Left ventricle myocardium inferior (tissue), 1 donor: ENCODE results near the gene RALGPS1. TPM values are rescaled to one million over a fixed set of nuclear protein-coding genes. Genes with fewer than 3 reads are reported as not detected.

Experiments used
- DNase-seq: peaks from one replicate; pipeline ENCODE4 v3.0.0-alpha.2; 2020
- H3K27ac ChIP-seq: fragments of 200-600 bp; replicated peaks from 2 replicates; pipeline ENCODE4 v1.8.0; 2021
- H3K27me3 ChIP-seq: fragments of 200-600 bp; 2 replicates; pipeline ENCODE4 v1.8.0; 2021; ENCODE audit warnings: low read depth
- H3K36me3 ChIP-seq: fragments of 200-600 bp; 2 replicates; pipeline ENCODE4 v1.8.0; 2021
- H3K4me1 ChIP-seq: fragments of 200-600 bp; 2 replicates; pipeline ENCODE4 v1.8.0; 2021
- H3K4me3 ChIP-seq: fragments of 200-600 bp; 2 replicates; pipeline ENCODE4 v1.8.0; 2021; ENCODE audit warnings: mild to moderate bottlenecking, moderate library complexity
- H3K9me3 ChIP-seq: fragments of 200-600 bp; replicated peaks from 2 replicates; pipeline ENCODE4 v1.8.0; 2021
- CTCF ChIP-seq: fragments of 200-600 bp; IDR thresholded peaks from 2 replicates; pipeline ENCODE4 v1.8.0; 2021; ENCODE audit warnings: antibody characterized with exemption, mild to moderate bottlenecking, borderline replicate concordance
- intact Hi-C: fragments of 100-400 bp; cut with micrococcal nuclease; formaldehyde crosslinking; loops from one replicate; pipeline ENCODE4 v1.11.0; 2022
- total RNA-seq: library from RNA; stranded (reverse); fragmentation: NEBNext Ultra II Directional; extraction: Animal tissue kit (Norgen Biotek cat#: 25700); gene quantifications from one replicate; pipeline ENCODE4 v1.2.1, GENCODE V29; 2021
- donor health status: DM: no; HTN: yes; CAD: no; lungs with severe emphysema.

RALGPS1 gene
- total RNA-seq, 1 donor from 2014 or later, result 18.9 TPM

DNA sequence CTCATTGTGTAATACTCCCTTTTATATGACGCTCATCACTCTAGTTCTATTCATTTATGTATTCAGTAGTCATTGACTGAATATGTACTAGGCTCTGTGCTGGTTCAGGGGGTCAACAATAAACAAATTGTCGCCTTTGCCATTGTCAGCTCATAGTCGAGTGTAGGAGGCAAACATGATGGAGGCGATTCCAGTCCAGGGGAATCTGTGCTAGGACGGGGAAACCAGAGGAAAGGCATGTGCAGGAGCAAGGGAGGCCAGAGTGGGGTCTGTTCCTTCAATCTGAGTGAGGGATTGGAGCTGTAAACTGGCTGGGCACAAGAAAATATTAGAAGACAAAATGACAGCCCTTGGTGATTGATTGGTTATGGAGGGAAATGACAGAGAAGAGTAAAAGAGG is 123.9 kb downstream of the RALGPS1 start:
- Histone ChIP-seq H3K9me3 (no peaks in the 10 kb centered on the region), H3K27me3 (no peaks in the 10 kb centered on the region), H3K4me1 (peaks cover 34% of the 10 kb centered on the region), H3K27ac (no peak overlapping the region), H3K36me3 (no peaks in the 10 kb centered on the region), H3K4me3 (no peak overlapping the region)
- TF ChIP-seq CTCF, result no peak
- intact Hi-C loops, result no loop called here
- no peak for DNase-seq

DNA sequence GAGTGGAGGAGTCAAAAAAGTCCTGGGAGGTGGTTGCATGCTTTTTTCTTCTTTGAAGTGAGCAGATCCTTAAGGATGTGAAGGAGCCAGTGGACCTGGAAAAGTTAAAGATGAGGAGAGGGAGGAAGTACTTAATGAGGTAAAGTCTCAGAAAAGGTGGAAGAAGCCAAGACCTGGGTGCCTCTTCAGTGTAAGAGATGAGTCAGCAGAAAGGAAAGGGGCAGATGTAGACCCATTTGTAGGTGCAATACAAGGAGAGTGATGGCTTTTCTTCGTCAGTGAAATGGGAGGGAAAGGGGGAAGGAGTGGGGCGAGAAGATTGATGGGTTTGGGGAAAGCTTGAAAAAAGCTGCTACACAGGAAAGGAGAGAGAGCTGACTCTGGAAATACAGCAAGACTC is 124.9 kb downstream of the RALGPS1 start:
- intact Hi-C loops, result no loop called here
- H3K4me1 ChIP-seq, result peaks cover 24% of the 10 kb centered on the region
- TF ChIP-seq CTCF, result no peak
- H3K9me3 ChIP-seq, result no peaks in the 10 kb centered on the region
- H3K27me3 ChIP-seq, result no peaks in the 10 kb centered on the region
- H3K36me3 ChIP-seq, result no peaks in the 10 kb centered on the region
- no peak for DNase-seq
- H3K27ac ChIP-seq, result no peak overlapping the region
- no peak overlapping the region for H3K4me3 ChIP-seq

DNA sequence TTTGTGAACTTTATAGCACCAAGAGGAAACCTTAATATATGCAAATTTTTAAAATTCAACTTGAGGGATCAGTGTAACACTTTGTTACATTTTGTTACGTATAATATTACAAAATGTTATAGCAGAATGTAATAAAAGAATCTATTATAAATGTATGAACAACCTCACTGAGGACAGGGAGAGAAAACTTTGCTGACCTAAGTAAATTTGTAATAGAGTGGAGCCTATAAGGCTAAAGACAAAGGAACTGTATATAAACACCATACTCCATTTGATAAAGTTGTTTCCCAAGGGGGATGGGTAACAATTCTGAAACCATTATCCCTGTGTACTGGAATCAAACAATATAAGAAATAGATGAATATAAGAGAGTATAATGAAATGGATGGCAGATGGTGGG is 130.6 kb downstream of the RALGPS1 start:
- Histone ChIP-seq H3K27me3 (no peaks in the 10 kb centered on the region), H3K4me3 (no peak overlapping the region), H3K27ac (no peak overlapping the region), H3K9me3 (no peaks in the 10 kb centered on the region), H3K4me1 (peaks cover 24% of the 10 kb centered on the region), H3K36me3 (no peaks in the 10 kb centered on the region)
- intact Hi-C loops, result no loop called here
- DNase-seq, result no peak
- TF ChIP-seq CTCF, result no peak

DNA sequence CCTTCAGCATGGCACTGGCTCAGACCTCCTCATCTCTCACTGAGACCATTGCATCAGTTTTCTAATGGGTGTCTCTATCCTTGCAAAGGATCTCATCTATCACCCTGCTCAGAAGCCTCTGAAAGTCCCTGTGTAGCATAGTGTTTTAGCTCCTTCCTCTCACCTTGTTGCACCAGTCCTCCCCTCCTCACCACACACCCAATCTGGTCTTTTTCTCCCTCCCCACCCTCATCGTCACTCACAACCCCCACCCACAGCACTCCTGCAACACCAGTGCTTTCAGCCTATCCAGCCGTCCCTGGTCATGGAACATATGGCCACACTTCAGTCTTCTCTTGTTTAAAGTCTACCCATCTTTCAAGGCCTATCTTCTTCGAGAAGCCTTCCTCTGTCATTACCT is 133.4 kb downstream of the RALGPS1 start:
- Histone ChIP-seq H3K4me1 (peaks cover 50% of the 10 kb centered on the region), H3K27ac (peak overlapping the region; percentile 62), H3K27me3 (no peaks in the 10 kb centered on the region), H3K4me3 (no peak overlapping the region), H3K36me3 (no peaks in the 10 kb centered on the region), H3K9me3 (no peaks in the 10 kb centered on the region)
- no peak for DNase-seq
- TF ChIP-seq CTCF, result no peak
- intact Hi-C loops, result no loop called here

DNA sequence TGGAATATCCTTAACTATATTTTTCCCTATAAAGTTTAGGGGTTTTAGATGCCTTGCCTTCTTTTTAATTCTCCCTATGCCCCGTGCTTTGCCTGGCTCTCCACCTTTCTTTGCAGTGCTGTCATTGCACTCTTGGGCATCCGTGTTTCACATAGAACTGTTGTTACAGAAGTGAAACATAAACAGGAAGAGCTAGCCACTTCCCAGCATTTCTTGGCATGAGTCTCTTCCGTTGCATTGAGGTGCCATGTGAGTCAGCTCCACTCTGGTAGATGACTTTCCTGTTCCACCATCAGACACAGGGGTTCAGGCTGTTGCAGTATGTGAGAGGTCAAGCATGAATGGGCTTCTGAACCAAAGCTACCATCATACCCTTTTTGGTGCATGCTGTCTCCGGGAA is 134.5 kb downstream of the RALGPS1 start:
- no peak for DNase-seq
- intact Hi-C loops, result no loop called here
- peak overlapping the region; percentile 13 for H3K4me3 ChIP-seq
- H3K36me3 ChIP-seq, result no peaks in the 10 kb centered on the region
- TF ChIP-seq CTCF, result peak; percentile 58
- peak overlapping the region; percentile 62 for H3K27ac ChIP-seq
- peaks cover 61% of the 10 kb centered on the region for H3K4me1 ChIP-seq
- no peaks in the 10 kb centered on the region for H3K27me3 ChIP-seq
- H3K9me3 ChIP-seq, result no peaks in the 10 kb centered on the region

DNA sequence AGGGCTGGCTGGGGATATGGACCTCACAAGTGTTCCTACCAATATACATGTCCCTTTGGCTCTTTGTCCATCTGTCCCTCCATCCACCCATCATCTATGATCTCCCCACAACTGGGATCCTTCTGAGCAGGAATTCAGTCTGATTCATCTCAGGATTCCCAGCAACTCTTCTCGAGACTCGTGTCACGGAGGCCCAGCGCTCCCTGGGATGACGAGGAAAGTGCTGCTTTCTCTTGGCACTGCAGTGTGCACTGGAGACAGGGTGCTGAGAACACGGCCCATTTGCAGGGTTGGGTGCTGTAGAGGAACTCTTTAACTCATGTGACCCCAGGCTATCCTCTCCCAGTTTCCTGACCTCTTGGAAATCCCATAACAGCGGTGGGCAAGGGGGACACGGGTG is 135.0 kb downstream of the RALGPS1 start:
- intact Hi-C loops, result no loop called here
- H3K27me3 ChIP-seq, result no peaks in the 10 kb centered on the region
- H3K36me3 ChIP-seq, result no peaks in the 10 kb centered on the region
- peaks cover 67% of the 10 kb centered on the region for H3K4me1 ChIP-seq
- no peaks in the 10 kb centered on the region for H3K9me3 ChIP-seq
- DNase-seq, result no peak
- peak overlapping the region; percentile 62 for H3K27ac ChIP-seq
- no peak overlapping the region for H3K4me3 ChIP-seq
- no peak for TF ChIP-seq CTCF
